WI38 (cell line): Measurements from ENCODE around the gene ITGB6.

ENCODE experiments used
- H3K4me3 ChIP-seq: 2 replicates; pipeline ENCODE4 v1.5.1; 2011; ENCODE audit warnings: low read depth, mild to moderate bottlenecking, control low read depth, low read length
- CTCF ChIP-seq: IDR thresholded peaks from 2 replicates; pipeline ENCODE4 v1.5.1; 2012; ENCODE audit warnings: low read depth, mild to moderate bottlenecking, control low read depth, low read length

Gene ITGB6

GRCh38 chr2:160239436-160239835 is 39.4 kb upstream of the ITGB6 start:
- TF ChIP-seq CTCF, result no peak
- no peak overlapping the region for H3K4me3 ChIP-seq

- TF ChIP-seq CTCF, result no peak
- no peak overlapping the region for H3K4me3 ChIP-seq
Measured at GRCh38 chr2:160238392-160238791, 38.3 kb upstream of the ITGB6 start.

DNA sequence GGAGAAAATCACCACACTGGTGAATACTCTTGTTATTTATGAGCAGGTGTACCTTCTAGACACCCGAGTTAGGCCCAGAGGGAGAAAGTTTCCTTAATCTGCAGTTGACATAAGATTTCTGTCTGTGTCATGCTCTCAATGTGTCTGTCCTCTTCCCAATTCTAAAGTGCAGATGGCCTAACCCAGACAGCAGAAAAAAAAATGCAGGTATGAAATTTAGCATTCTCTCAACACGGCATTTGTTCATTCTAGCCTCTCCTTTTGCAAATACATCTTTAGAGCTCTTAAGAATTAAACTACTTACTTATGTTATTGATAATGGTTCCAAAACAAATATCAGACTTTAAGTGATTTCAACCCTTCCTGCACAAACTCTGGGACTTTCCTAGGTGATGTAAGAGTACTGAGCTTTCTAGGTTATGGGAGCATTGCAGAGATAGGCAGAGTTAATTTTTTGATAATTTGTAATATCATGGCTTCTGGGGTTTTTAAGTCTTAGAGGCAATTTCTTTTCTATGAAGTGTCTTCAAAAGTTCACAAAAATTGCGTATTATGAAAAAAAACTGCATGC is 32.9 kb upstream of the ITGB6 start:
- TF ChIP-seq CTCF, result no peak
- no peak overlapping the region for H3K4me3 ChIP-seq

GRCh38 chr2:160229591-160229990 is 29.5 kb upstream of the ITGB6 start:
- H3K4me3 ChIP-seq, result no peak overlapping the region
- no peak for TF ChIP-seq CTCF

GRCh38 chr2:160228141-160228917 is 28.3 kb upstream of the ITGB6 start:
- H3K4me3 ChIP-seq, result no peak overlapping the region
- TF ChIP-seq CTCF, result no peak

DNA sequence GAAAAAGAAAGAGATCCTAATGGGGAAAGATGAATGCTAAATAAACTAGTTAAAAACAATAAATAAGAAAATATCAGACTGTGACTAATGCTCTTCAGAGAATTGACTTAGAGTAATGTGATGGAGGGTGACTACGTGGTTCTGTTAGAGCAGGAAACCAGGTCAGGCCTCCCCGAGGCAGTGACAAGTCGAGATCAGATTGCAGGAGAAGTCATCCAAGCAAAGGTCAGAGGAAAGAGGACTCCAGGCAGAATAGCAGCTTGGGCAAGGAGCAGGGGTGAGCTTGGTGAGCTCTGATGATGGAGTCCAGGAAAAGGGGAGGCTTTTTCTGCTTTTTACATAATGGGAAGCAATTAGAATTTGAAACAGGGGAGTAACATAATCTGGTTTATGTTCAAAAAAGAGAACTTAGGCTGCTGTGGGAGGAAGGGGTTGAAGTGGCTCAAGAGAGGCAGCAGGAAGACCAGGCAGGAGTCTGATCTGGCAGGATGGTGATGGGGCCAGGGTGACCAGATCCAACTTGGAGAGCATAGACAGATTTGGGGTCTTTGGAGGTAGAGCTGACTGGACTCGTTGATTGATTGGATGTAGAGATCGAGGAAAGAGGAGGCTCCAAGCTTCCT is 27.3 kb upstream of the ITGB6 start:
- H3K4me3 ChIP-seq, result no peak overlapping the region
- TF ChIP-seq CTCF, result no peak

DNA sequence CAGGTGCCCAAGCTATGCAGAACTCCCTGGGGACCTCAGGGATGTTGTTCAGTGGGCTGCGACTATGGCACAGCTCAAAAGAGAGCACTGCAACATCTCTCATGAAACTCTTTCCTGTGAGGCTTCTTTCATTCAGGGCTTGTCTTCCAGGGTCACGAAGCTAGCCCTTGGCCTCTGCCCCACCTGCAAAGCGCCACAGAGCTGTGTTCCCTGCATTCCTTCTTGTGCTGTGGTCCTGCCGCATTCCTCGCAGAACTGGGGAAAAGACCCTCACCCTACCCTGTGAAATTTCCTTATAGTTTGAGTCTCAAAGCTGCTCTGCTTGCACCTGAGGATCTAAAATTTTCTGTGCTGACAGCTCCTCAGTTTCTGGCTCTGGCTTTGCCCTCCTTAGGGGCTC is 26.3 kb upstream of the ITGB6 start:
- H3K4me3 ChIP-seq, result no peak overlapping the region
- no peak for TF ChIP-seq CTCF
